ENCODE data around the gene HNRNPM.

HNRNPM gene

GRCh38 chr19:8460516-8461298 is 15.9 kb downstream of the HNRNPM start:
- Histone ChIP-seq H3K9ac (ENCODE audit: low read depth, low read length, poor library complexity, severe bottlenecking) (no peak overlapping the region), H3K4me1 (ENCODE audit: insufficient read depth, low read length, poor library complexity, severe bottlenecking) (peaks cover 7% of the 10 kb centered on the region)

GRCh38 chr19:8461376-8461775 is 16.6 kb downstream of the HNRNPM start:
- Histone ChIP-seq H3K4me2 (ENCODE audit: low read depth, low read length, poor library complexity, severe bottlenecking) (no peak overlapping the region), H3K9me2 (replicated peaks; ENCODE audit: low read depth, low read length) (no peaks in the 10 kb centered on the region), H2AFZ (ENCODE audit: low read length) (no peak overlapping the region), H3K9ac (ENCODE audit: low read depth, low read length, poor library complexity, severe bottlenecking) (no peak overlapping the region), H3K27me3 (ENCODE audit: insufficient read depth, low read length, poor library complexity, severe bottlenecking) (no peaks in the 10 kb centered on the region), H3K36me3 (ENCODE audit: insufficient read depth, low read length) (peaks cover 99% of the 10 kb centered on the region), H3F3A (ENCODE audit: low read depth) (no peaks in the 10 kb centered on the region), H4K20me1 (ENCODE audit: insufficient read depth, low read length, poor library complexity, severe bottlenecking) (peaks cover 100% of the 10 kb centered on the region), H3K79me2 (ENCODE audit: insufficient read depth, low read length) (peaks cover 99% of the 10 kb centered on the region), H3K4me1 (ENCODE audit: insufficient read depth, low read length, poor library complexity, severe bottlenecking) (peaks cover 7% of the 10 kb centered on the region), H3K4me3 (ENCODE audit: low read length, poor library complexity, severe bottlenecking) (no peak overlapping the region), H3K9me3 (ENCODE audit: insufficient read depth, low read depth, low read length) (no peaks in the 10 kb centered on the region)
- TF ChIP-seq CTCF (conservative IDR thresholded peaks at IDR 0.05; ENCODE audit: low read length) (no peak), EZH2phosphoT487 (IDR thresholded peaks at IDR 0.05; ENCODE audit: borderline replicate concordance) (no peak)

More at GRCh38 chr19:8460516-8461298, 15.9 kb downstream of the HNRNPM start:
- H3K4me2 ChIP-seq (ENCODE audit: low read depth, low read length, poor library complexity, severe bottlenecking) = no peak overlapping the region
- no peaks in the 10 kb centered on the region for H3K27me3 ChIP-seq (ENCODE audit: insufficient read depth, low read length, poor library complexity, severe bottlenecking)
- no peak overlapping the region for H3K4me3 ChIP-seq (ENCODE audit: low read length, poor library complexity, severe bottlenecking)
- H3K9me3 ChIP-seq (ENCODE audit: insufficient read depth, low read depth, low read length) = no peaks in the 10 kb centered on the region
- H3K36me3 ChIP-seq (ENCODE audit: insufficient read depth, low read length) = peaks cover 99% of the 10 kb centered on the region
- H3K9me2 ChIP-seq (replicated peaks; ENCODE audit: low read depth, low read length) = no peaks in the 10 kb centered on the region
- peaks cover 100% of the 10 kb centered on the region for H4K20me1 ChIP-seq (ENCODE audit: insufficient read depth, low read length, poor library complexity, severe bottlenecking)
- H2AFZ ChIP-seq (ENCODE audit: low read length) = no peak overlapping the region
- H3K79me2 ChIP-seq (ENCODE audit: insufficient read depth, low read length) = peaks cover 100% of the 10 kb centered on the region
- H3F3A ChIP-seq (ENCODE audit: low read depth) = no peaks in the 10 kb centered on the region
- TF ChIP-seq EZH2phosphoT487 (IDR thresholded peaks at IDR 0.05; ENCODE audit: borderline replicate concordance) (no peak), CTCF (conservative IDR thresholded peaks at IDR 0.05; ENCODE audit: low read length) (no peak)

- Histone ChIP-seq H4K20me1 (ENCODE audit: insufficient read depth, low read length, poor library complexity, severe bottlenecking) (peaks cover 97% of the 10 kb centered on the region), H3K36me3 (ENCODE audit: insufficient read depth, low read length) (peaks cover 99% of the 10 kb centered on the region), H3K4me1 (ENCODE audit: insufficient read depth, low read length, poor library complexity, severe bottlenecking) (peaks cover 5% of the 10 kb centered on the region), H3K9me3 (ENCODE audit: insufficient read depth, low read depth, low read length) (no peaks in the 10 kb centered on the region), H3K79me2 (ENCODE audit: insufficient read depth, low read length) (peaks cover 96% of the 10 kb centered on the region), H3K9ac (ENCODE audit: low read depth, low read length, poor library complexity, severe bottlenecking) (no peak overlapping the region), H3F3A (ENCODE audit: low read depth) (no peaks in the 10 kb centered on the region), H3K9me2 (replicated peaks; ENCODE audit: low read depth, low read length) (no peaks in the 10 kb centered on the region), H3K4me2 (ENCODE audit: low read depth, low read length, poor library complexity, severe bottlenecking) (no peak overlapping the region), H2AFZ (ENCODE audit: low read length) (no peak overlapping the region), H3K4me3 (ENCODE audit: low read length, poor library complexity, severe bottlenecking) (no peak overlapping the region), H3K27me3 (ENCODE audit: insufficient read depth, low read length, poor library complexity, severe bottlenecking) (no peaks in the 10 kb centered on the region)
- TF ChIP-seq CTCF (conservative IDR thresholded peaks at IDR 0.05; ENCODE audit: low read length) = no peak
- TF ChIP-seq EZH2phosphoT487 (IDR thresholded peaks at IDR 0.05; ENCODE audit: borderline replicate concordance) = no peak
Measured at GRCh38 chr19:8461891-8462290, 17.1 kb downstream of the HNRNPM start.
